Small intestine (tissue), 16 donors: ENCODE measurements around the gene GNG10. TPM values are rescaled to one million over a fixed set of nuclear protein-coding genes. Genes with fewer than 3 reads are reported as not detected.
"Not testable (repeated sequence)": the region's sequence is repeated elsewhere in the genome, so short reads cannot be mapped to it uniquely, and the experiment has no call there.

Source experiments
- DNase-seq, 2 donors: peaks; one replicate each; pipeline versions ENCODE4 v3.0.0 to v3.0.0-alpha.2; 2013
- FAIRE-seq: peaks from 2 replicates; lab custom pipeline; 2012; peaks lifted over from hg19 to GRCh38; lab: Jason Lieb, UNC
- H3K27ac ChIP-seq, 3 donors: one replicate each; pipeline ENCODE4 v1.5.1; 2013; ENCODE audit warnings: low read length in 2 of 3, mild to moderate bottlenecking in 2 of 3, control low read depth in 1 of 3, inconsistent platforms in 1 of 3, low read depth in 1 of 3, moderate library complexity in 1 of 3
- H3K27me3 ChIP-seq, 3 donors: one replicate each; pipeline ENCODE4 v1.6.1; 2013; ENCODE audit warnings: low read length in 3 of 3, inconsistent platforms in 1 of 3; ENCODE audit not compliant: control insufficient read depth in 3 of 3, insufficient read depth in 3 of 3
- H3K36me3 ChIP-seq, 3 donors: one replicate each; pipeline ENCODE4 v1.6.1; 2013; ENCODE audit warnings: low read length in 3 of 3, inconsistent platforms in 1 of 3, low read depth in 1 of 3, mild to moderate bottlenecking in 1 of 3, moderate library complexity in 1 of 3; ENCODE audit not compliant: control insufficient read depth in 3 of 3, insufficient read depth in 2 of 3
- H3K4me1 ChIP-seq, 3 donors: one replicate each; pipeline ENCODE4 v1.6.1; 2013; ENCODE audit warnings: low read length in 2 of 3, inconsistent platforms in 1 of 3, low read depth in 1 of 3, mild to moderate bottlenecking in 1 of 3, moderate library complexity in 1 of 3; ENCODE audit not compliant: control insufficient read depth in 3 of 3, insufficient read depth in 2 of 3
- H3K4me3 ChIP-seq, 3 donors: one replicate each; pipeline ENCODE4 v1.5.1; 2013; ENCODE audit warnings: low read length in 3 of 3, control low read depth in 1 of 3, inconsistent platforms in 1 of 3, low read depth in 1 of 3, mild to moderate bottlenecking in 1 of 3, moderate library complexity in 1 of 3
- H3K9me3 ChIP-seq, 2 donors: one replicate each; pipeline ENCODE4 v1.6.1; 2013; ENCODE audit warnings: low read depth in 1 of 2, low read length in 1 of 2; ENCODE audit not compliant: control insufficient read depth in 2 of 2, insufficient read depth in 1 of 2
- WGBS, 3 donors: extraction: QIAGEN DNeasy Blood & Tissue Kit; methylation state at CpG; one replicate each; pipeline ENCODE4 v1.1.7; 2013; 5-methylcytosine and 5-hydroxymethylcytosine counted together
- long read RNA-seq, 10 donors: transcript quantifications; one replicate each; lab custom pipeline, GENCODE V29; 2026
- polyA plus RNA-seq, 4 donors: library from polyadenylated mRNA; stranded (reverse) in 3 of 4; unstranded in 1 of 4; fragments of 200-250 nt in 3 of 4; fragments of 120-200 nt in 1 of 4; gene quantifications; one replicate each; pipeline versions ENCODE4 v1.2.1 to v1.2.3, GENCODE V29; 2013
- donor health status: healthy with polysubstance abuse.
- donor health status: control.
- donor health status: control.
- donor health status: Bipolar disorder and iron deficiency.
- donor health status: healthy.

The GNG10 gene
- polyA plus RNA-seq = 10 to 100 TPM; 28.1 to 50.8 (median 40.7) TPM
- long read RNA-seq, donor 1, transcript GNG10-201 (3 exons, 1,491 nt) = major isoform, 58 of 63 reads
- long read RNA-seq, donor 1, partial matches to known transcripts = 5 of 63 reads
- long read RNA-seq, donor 1, other reads (novel, unspliced or antisense) = 0 of 63 reads
- long read RNA-seq, donor 2, transcript GNG10-201 (3 exons, 1,491 nt) = major isoform, 13 of 13 reads
- long read RNA-seq, donor 2, partial matches to known transcripts = 0 of 13 reads
- long read RNA-seq, donor 2, other reads (novel, unspliced or antisense) = 0 of 13 reads
- long read RNA-seq, donor 3, transcript GNG10-201 (3 exons, 1,491 nt) = major isoform, 21 of 119 reads
- long read RNA-seq, donor 3, partial matches to known transcripts = 98 of 119 reads
- long read RNA-seq, donor 3, other reads (novel, unspliced or antisense) = 0 of 119 reads
- long read RNA-seq, donor 4 = 0 reads
- long read RNA-seq, donor 5, transcript GNG10-201 (3 exons, 1,491 nt) = major isoform, 7 of 7 reads
- long read RNA-seq, donor 5, partial matches to known transcripts = 0 of 7 reads
- long read RNA-seq, donor 5, other reads (novel, unspliced or antisense) = 0 of 7 reads
- long read RNA-seq, donor 6, transcript GNG10-201 (3 exons, 1,491 nt) = major isoform, 26 of 26 reads
- long read RNA-seq, donor 6, partial matches to known transcripts = 0 of 26 reads
- long read RNA-seq, donor 6, other reads (novel, unspliced or antisense) = 0 of 26 reads
- long read RNA-seq, donor 7 = 0 reads
- long read RNA-seq, donor 8, partial matches to known transcripts = 0 of 2 reads
- long read RNA-seq, donor 8, other reads (novel, unspliced or antisense) = 0 of 2 reads
- long read RNA-seq, donor 9, transcript GNG10-201 (3 exons, 1,491 nt) = major isoform, 6 of 6 reads
- long read RNA-seq, donor 9, partial matches to known transcripts = 0 of 6 reads
- long read RNA-seq, donor 9, other reads (novel, unspliced or antisense) = 0 of 6 reads
- long read RNA-seq, donor 10, transcript GNG10-201 (3 exons, 1,491 nt) = major isoform, 26 of 26 reads
- long read RNA-seq, donor 10, partial matches to known transcripts = 0 of 26 reads
- long read RNA-seq, donor 10, other reads (novel, unspliced or antisense) = 0 of 26 reads

DNA sequence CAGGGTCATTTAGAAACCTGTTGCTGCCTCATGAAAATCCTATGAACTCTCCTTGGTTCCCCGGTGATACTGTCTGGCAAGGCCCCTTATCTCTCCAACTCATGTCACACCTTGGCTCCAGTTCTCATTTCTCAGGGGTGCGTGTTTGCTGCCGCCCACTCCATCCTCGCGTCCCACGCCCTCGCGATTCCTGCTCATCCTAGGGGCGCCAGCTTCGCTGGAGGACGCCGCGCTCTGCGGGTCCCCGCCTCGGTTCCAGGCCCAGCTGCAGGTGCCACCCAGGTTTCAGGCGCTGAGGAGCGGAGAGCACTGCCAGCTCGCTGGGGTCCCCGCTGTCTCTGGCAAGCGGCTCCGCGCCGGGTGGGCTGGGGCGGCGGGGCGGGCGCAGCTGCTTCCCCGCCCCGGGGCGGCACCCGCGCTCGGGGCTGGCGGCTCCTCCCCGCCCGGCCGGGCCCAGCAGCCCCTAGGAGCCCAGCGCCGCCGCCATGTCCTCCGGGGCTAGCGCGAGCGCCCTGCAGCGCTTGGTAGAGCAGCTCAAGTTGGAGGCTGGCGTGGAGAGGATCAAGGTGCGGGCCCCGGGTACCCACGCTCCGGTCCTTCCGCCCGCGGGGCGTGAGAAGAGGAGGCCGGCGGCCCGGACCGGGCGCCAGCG is at the start of gene GNG10:
Gene GNG10, plus strand, starts transcription at position 456 of the 652 bp plus-strand sequence. Its CDS starts 30 bp downstream, at position 486.
- Histone ChIP-seq H3K27ac (peak within 1 kb of the TSS; percentile 67 to 79 (median 72)), H3K9me3 (no peaks in the 10 kb centered on the region), H3K36me3 (no peaks in the 10 kb centered on the region), H3K27me3 (no peaks in the 10 kb centered on the region), H3K4me3 (peak within 1 kb of the TSS; percentile 73 to 83 (median 76)), H3K4me1 (peaks cover 0 to 17% (median 0%) of the 10 kb centered on the region in 3 donors)
- FAIRE-seq = no peak
- 0 to 1% (median 1%) methylated on average over 39 to 61 of the region's 61 CpGs for WGBS, 3 donors
- peak; percentile 55 to 82 for DNase-seq

- no peaks in the 10 kb centered on the region for H3K27me3 ChIP-seq
- no peaks in the 10 kb centered on the region for H3K36me3 ChIP-seq
- DNase-seq (peak; percentile 61 to 90), FAIRE-seq (no peak)
- H3K4me1 ChIP-seq = peaks cover 3 to 16% (median 5%) of the 10 kb centered on the region in 3 donors
- H3K9me3 ChIP-seq = no peaks in the 10 kb centered on the region
- no peak overlapping the region for H3K27ac ChIP-seq
- 13 to 39% (median 36%) methylated on average over 4 of the region's 4 CpGs for whole genome bisulfite sequencing, 3 donors
- no peak overlapping the region for H3K4me3 ChIP-seq
Measured at GRCh38 chr9:111613436-111614040, 47.9 kb upstream of the GNG10 start.

DNA sequence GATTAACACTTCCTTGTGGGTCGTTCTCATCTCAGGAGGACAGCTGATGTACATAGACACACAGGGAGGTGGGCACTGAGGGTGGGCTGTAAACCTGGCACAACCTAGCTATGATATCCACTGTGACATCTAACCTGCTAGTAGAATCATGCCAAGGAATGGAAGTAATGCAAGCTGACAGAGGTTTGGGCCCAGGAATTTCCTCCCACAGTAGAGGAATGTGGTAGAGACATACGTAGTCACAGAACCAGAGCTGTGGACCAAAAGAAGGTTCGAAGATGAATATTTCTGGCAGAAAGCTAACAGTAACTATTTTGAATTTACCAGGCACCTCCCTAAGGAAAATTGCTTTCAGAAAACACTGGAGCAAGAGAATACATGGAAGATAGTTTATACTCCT is 45.5 kb upstream of the GNG10 start:
- no peak overlapping the region for H3K27ac ChIP-seq
- H3K4me1 ChIP-seq = peaks cover 0 to 10% (median 0%) of the 10 kb centered on the region in 3 donors
- H3K27me3 ChIP-seq = no peaks in the 10 kb centered on the region
- WGBS, 3 donors = 60 to 69% (median 61%) methylated on average over 3 of the region's 3 CpGs
- FAIRE-seq (no peak), DNase-seq (no peak)
- H3K9me3 ChIP-seq = no peaks in the 10 kb centered on the region
- no peak overlapping the region for H3K4me3 ChIP-seq
- H3K36me3 ChIP-seq = no peaks in the 10 kb centered on the region

DNA sequence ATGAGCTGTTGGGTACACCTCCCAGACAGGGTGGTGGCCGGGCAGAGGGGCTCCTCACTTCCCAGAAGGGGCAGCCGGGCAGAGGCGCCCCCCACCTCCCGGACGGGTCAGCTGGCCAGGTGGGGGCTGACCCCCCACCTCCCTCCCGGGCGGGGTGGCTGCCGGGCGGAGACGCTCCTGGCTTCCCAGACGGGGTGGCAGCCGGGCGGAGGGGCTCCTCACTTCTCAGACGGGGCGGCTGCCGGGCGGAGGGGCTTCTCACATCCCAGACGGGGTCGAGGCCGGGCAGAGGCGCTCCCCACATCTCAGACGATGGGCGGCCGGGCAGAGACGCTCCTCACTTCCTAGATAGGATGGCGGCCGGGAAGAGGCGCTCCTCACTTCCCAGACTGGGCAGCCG is 44.1 kb upstream of the GNG10 start:
- not testable (repeated sequence) for DNase-seq, H3K27ac ChIP-seq, H3K9me3 ChIP-seq, FAIRE-seq, H3K36me3 ChIP-seq, H3K4me1 ChIP-seq, H3K27me3 ChIP-seq, H3K4me3 ChIP-seq
- 92 to 97% (median 96%) methylated on average over 19 to 29 of the region's 29 CpGs for WGBS, 3 donors

DNA sequence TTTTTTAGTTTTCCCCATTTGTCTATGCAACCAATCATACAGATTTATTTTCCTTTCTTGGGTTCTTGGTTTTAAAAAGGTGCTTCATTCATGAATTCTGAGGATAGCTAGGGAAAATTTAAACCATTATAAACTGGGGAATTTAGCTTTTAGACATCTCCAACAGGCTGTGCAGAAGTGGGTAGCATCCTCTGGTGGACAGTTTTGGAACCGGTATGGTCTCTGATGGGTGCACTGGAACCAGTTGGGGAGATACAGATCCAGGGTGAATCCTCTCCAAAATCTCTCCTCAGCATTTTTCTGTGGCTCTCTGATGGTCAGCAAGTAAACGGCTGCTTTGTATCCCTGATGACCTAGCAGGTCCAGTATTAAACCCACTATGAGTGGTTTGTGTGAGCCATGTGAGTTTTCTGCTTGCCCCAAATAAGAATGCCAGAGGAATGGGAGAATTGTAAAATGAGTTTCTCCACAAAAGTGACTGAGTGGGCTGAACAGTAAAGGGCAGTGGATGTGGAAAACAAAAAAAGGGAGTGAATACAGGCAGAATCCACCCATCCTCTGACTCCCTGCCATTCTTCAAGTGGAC is 39.4 kb upstream of the GNG10 start:
- Histone ChIP-seq H3K4me3 (no peak overlapping the region), H3K36me3 (no peaks in the 10 kb centered on the region), H3K4me1 (peaks cover 0 to 7% (median 2%) of the 10 kb centered on the region in 3 donors), H3K27me3 (no peaks in the 10 kb centered on the region), H3K9me3 (no peaks in the 10 kb centered on the region), H3K27ac (no peak overlapping the region)
- WGBS, 3 donors = 18 to 37% (median 23%) methylated on average over 2 of the region's 2 CpGs
- DNase-seq = peak; percentile 62 to 70
- no peak for FAIRE-seq

- no peak overlapping the region for H3K27ac ChIP-seq
- no peaks in the 10 kb centered on the region for H3K9me3 ChIP-seq
- H3K27me3 ChIP-seq = no peaks in the 10 kb centered on the region
- WGBS, 3 donors = 48 to 66% (median 66%) methylated on average over 3 of the region's 3 CpGs
- peak in 1 of 2 donors; percentile 80 for DNase-seq
- FAIRE-seq = no peak
- H3K4me3 ChIP-seq = no peak overlapping the region
- H3K36me3 ChIP-seq = no peaks in the 10 kb centered on the region
- H3K4me1 ChIP-seq = peaks cover 0 to 12% (median 2%) of the 10 kb centered on the region in 3 donors
Measured at GRCh38 chr9:111622626-111623025, 38.8 kb upstream of the GNG10 start.

- Histone ChIP-seq H3K4me1 (peaks cover 0 to 20% (median 3%) of the 10 kb centered on the region in 3 donors), H3K27ac (peak overlapping the region in 2 of 3 donors; percentile 52 to 69), H3K9me3 (no peaks in the 10 kb centered on the region), H3K27me3 (no peaks in the 10 kb centered on the region), H3K36me3 (no peaks in the 10 kb centered on the region), H3K4me3 (no peak overlapping the region)
- 14 to 52% (median 34%) methylated on average over 7 of the region's 7 CpGs for WGBS, 3 donors
- no peak for FAIRE-seq
- DNase-seq = peak; percentile 94 to 96
Measured at GRCh38 chr9:111627260-111627963, 34.0 kb upstream of the GNG10 start.
